ENCODE measurements around the gene GPD2. TPM values are rescaled to one million over a fixed set of nuclear protein-coding genes. Genes with fewer than 3 reads are reported as not detected.

GPD2 gene
- total RNA-seq, 2 donors from 2014 or later: 20.5 to 76.8 TPM

DNA sequence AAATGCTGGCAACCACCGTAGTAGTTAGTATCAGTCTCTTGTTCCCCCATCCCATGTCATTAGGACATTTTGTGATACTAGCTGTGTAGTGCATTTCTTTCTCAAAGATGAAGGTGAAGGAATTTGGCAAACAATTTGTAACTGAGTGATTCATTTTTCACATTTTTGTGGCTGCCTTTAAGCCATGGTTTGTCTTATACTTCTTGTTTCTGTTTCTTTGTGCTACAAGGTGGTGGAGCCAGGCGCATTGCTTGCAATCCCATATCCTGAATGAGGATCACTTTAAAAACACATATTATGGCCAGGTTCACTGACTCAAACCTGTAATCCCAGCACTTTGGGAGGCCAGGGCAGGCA lies 40.6 kb downstream of the GPD2 start:
- H3K9me3 ChIP-seq: no peaks in the 10 kb centered on the region
- ATAC-seq (no peak), DNase-seq (no peak)
- intact Hi-C loops (cut with DNase I): no loop called here
- H3K4me3 ChIP-seq: no peak overlapping the region
- 73 to 81% methylated on average over 2 of the region's 2 CpGs for WGBS, 2 donors
- H3K36me3 ChIP-seq (replicated peaks in 1 of 2; ENCODE audit: insufficient read depth in 1 of 2, low read depth in 2 of 2): no peaks in the 10 kb centered on the region
- no peak for TF ChIP-seq POLR2A (IDR thresholded peaks at IDR 0.05)
- TF ChIP-seq, protein P1, sequence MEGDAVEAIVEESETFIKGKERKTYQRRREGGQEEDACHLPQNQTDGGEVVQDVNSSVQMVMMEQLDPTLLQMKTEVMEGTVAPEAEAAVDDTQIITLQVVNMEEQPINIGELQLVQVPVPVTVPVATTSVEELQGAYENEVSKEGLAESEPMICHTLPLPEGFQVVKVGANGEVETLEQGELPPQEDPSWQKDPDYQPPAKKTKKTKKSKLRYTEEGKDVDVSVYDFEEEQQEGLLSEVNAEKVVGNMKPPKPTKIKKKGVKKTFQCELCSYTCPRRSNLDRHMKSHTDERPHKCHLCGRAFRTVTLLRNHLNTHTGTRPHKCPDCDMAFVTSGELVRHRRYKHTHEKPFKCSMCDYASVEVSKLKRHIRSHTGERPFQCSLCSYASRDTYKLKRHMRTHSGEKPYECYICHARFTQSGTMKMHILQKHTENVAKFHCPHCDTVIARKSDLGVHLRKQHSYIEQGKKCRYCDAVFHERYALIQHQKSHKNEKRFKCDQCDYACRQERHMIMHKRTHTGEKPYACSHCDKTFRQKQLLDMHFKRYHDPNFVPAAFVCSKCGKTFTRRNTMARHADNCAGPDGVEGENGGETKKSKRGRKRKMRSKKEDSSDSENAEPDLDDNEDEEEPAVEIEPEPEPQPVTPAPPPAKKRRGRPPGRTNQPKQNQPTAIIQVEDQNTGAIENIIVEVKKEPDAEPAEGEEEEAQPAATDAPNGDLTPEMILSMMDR (IDR thresholded peaks at IDR 0.05): no peak
- no peaks in the 10 kb centered on the region for H3K27me3 ChIP-seq
- peaks cover 16% of the 10 kb centered on the region for H3K4me1 ChIP-seq
- H3K27ac ChIP-seq: peak overlapping the region in 2 of 4 donors; percentile 22 to 24

DNA sequence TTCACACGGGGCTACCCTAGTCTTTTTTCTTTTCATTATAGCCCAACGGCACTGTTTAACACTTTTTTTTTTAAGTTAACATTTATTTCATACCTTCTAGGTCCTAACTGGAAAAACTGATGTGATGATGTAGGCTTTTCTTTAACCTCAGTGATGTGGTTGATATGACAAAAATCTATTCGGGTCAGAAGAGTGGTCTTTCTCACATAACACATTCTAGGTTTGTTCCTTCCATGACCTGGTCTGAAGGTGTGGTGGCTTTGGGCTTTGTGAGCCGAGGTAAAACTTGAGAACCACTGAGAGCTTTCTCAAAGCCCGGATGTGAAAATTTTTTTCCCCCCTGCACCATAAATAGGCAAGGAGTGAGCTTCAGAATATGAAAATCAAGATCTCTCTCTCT lies 44.2 kb downstream of the GPD2 start:
- Histone ChIP-seq H3K27me3 (no peaks in the 10 kb centered on the region), H3K9me3 (no peaks in the 10 kb centered on the region), H3K4me3 (no peak overlapping the region), H3K4me1 (peaks cover 19% of the 10 kb centered on the region), H3K36me3 (replicated peaks in 1 of 2; ENCODE audit: insufficient read depth in 1 of 2, low read depth in 2 of 2) (no peaks in the 10 kb centered on the region), H3K27ac (no peak overlapping the region)
- DNase-seq (no peak), ATAC-seq (no peak)
- 86 to 87% methylated on average over 5 of the region's 5 CpGs for WGBS, 2 donors
- TF ChIP-seq, protein P1 (IDR thresholded peaks at IDR 0.05): no peak
- TF ChIP-seq POLR2A (IDR thresholded peaks at IDR 0.05): no peak
- intact Hi-C loops (cut with DNase I): no loop called here

DNA sequence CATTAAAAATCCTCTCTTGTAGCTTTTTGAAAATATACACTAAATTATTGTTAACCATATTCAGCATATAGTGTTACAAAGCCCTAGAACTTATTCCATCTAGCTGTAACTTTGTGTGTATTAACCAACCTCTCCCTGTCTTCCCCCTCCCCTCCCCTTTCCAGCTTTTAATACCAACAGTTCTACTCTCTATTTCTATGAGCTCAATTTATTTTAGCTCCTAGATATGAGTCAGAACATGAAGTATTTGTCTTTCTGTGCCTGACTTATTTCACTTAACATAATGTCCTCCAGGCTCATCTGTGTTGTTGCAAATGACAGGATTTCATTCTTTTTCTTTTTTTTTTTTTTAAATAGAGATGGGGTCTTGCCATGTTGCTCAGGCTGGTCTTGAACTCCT lies 45.1 kb downstream of the GPD2 start:
- ATAC-seq (no peak), DNase-seq (no peak)
- H3K4me1 ChIP-seq: peaks cover 19% of the 10 kb centered on the region
- H3K4me3 ChIP-seq: no peak overlapping the region
- H3K27me3 ChIP-seq: no peaks in the 10 kb centered on the region
- no peaks in the 10 kb centered on the region for H3K9me3 ChIP-seq
- H3K36me3 ChIP-seq (replicated peaks in 1 of 2; ENCODE audit: insufficient read depth in 1 of 2, low read depth in 2 of 2): no peaks in the 10 kb centered on the region
- H3K27ac ChIP-seq: no peak overlapping the region
- TF ChIP-seq, protein P1 (IDR thresholded peaks at IDR 0.05): no peak
- intact Hi-C loops (cut with DNase I): no loop called here

DNA sequence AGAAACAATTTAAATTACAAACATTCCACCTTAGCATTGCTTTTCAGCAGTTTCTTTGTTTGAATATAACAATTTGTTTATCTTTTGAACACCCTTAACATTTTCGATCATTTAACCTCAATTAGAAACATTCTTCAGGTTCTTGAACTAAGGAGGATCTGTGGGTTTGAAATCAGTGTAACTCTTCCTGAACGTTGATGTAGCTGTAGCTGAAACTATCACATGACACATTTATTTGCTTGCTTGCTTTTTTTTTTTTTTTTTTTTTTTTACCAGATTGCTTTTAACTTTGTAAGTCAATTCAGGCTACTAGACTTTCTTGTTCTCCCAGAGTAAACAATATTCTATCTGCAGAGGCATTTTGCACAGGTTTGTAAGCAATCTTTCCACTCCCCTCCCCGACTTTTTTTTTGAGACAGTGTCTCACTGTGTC lies 47.6 kb downstream of the GPD2 start:
- H3K27ac ChIP-seq: no peak overlapping the region
- ATAC-seq (peak; percentile 67), DNase-seq (no peak)
- H3K9me3 ChIP-seq: no peaks in the 10 kb centered on the region
- peaks cover 14% of the 10 kb centered on the region for H3K4me1 ChIP-seq
- WGBS, 2 donors: 10% methylated on average over 3 of the region's 3 CpGs
- intact Hi-C loops (cut with DNase I): no loop called here
- no peak for TF ChIP-seq POLR2A (IDR thresholded peaks at IDR 0.05)
- TF ChIP-seq, protein P1 (IDR thresholded peaks at IDR 0.05): no peak
- H3K27me3 ChIP-seq: no peaks in the 10 kb centered on the region
- H3K4me3 ChIP-seq: no peak overlapping the region
- no peaks in the 10 kb centered on the region for H3K36me3 ChIP-seq (replicated peaks in 1 of 2; ENCODE audit: insufficient read depth in 1 of 2, low read depth in 2 of 2)

DNA sequence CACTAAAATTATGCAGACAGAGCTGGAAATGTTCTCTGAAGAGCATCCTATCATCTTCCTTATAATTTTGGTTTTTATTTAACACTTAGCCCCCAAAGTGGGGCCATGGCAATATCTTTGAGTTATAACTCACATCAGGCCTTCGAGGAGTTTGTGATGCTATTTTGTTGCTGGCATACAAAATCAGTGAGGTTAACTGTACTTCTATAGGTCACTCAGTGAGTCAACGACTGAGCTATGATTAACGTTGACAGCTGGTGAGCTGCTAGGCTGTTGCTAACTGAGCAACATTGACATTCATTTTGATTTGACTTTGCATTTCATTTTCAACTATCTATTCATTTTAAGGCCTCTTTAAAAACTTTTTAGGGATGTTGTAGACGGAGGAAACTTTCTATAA lies 50.0 kb downstream of the GPD2 start:
- DNase-seq: no peak
- Histone ChIP-seq H3K9me3 (no peaks in the 10 kb centered on the region), H3K27ac (no peak overlapping the region), H3K4me1 (peaks cover 14% of the 10 kb centered on the region), H3K36me3 (replicated peaks in 1 of 2; ENCODE audit: insufficient read depth in 1 of 2, low read depth in 2 of 2) (no peaks in the 10 kb centered on the region), H3K27me3 (no peaks in the 10 kb centered on the region), H3K4me3 (no peak overlapping the region)
- no peak for ATAC-seq
- 73 to 82% methylated on average over 4 of the region's 4 CpGs for WGBS, 2 donors
- intact Hi-C loops (cut with DNase I): no loop called here
- TF ChIP-seq, protein P1 (IDR thresholded peaks at IDR 0.05): no peak
